NCI-H1436 treated with DMSO at 0.1 percent for 48 hours (cell line): ENCODE measurements around the gene FBXL19.

Experiments used
- DNase-seq: peaks from one replicate; lab custom pipeline; 2025; lab: John Stamatoyannopoulos, UW

The FBXL19 gene

GRCh38 chr16:30895627-30896260 lies 27.6 kb upstream of the FBXL19 start:
- no peak for DNase-seq

GRCh38 chr16:30896261-30896888 lies 27.0 kb upstream of the FBXL19 start, which contains the start of gene CTF1:
TSS of gene CTF1 (plus strand) at chr16:30896614. CDS start at chr16:30896644, 30 bp downstream.
- no peak for DNase-seq

GRCh38 chr16:30896889-30897733 lies 26.3 kb upstream of the FBXL19 start:
- DNase-seq, result peak; percentile 38

- DNase-seq, result no peak
These were observed 23.6 kb upstream of the FBXL19 start for GRCh38 chr16:30899794-30900193.

- no peak for DNase-seq
These were observed 22.8 kb upstream of the FBXL19 start for GRCh38 chr16:30900588-30900987.

- DNase-seq, result no peak
These were observed 22.0 kb upstream of the FBXL19 start for GRCh38 chr16:30901201-30902028.

- no peak for DNase-seq
These were observed 21.1 kb upstream of the FBXL19 start for GRCh38 chr16:30902029-30902972.

- no peak for DNase-seq
These were observed 20.4 kb upstream of the FBXL19 start for GRCh38 chr16:30903002-30903401.

GRCh38 chr16:30903596-30903995 lies 19.8 kb upstream of the FBXL19 start:
- DNase-seq, result no peak

GRCh38 chr16:30904114-30904780 lies 19.1 kb upstream of the FBXL19 start:
- DNase-seq, result no peak

GRCh38 chr16:30907064-30907463 lies 16.3 kb upstream of the FBXL19 start:
- no peak for DNase-seq

- no peak for DNase-seq
These were observed 12.8 kb upstream of the FBXL19 start for GRCh38 chr16:30910427-30911029.

GRCh38 chr16:30912794-30913412 lies 10.5 kb upstream of the FBXL19 start:
- no peak for DNase-seq

- DNase-seq, result no peak
These were observed 8.5 kb upstream of the FBXL19 start for GRCh38 chr16:30914830-30915229.

- no peak for DNase-seq
These were observed 4.8 kb upstream of the FBXL19 start for GRCh38 chr16:30918614-30919013.

GRCh38 chr16:30920891-30921290 lies 2.5 kb upstream of the FBXL19 start:
- no peak for DNase-seq

GRCh38 chr16:30921459-30921747 lies 2.0 kb upstream of the FBXL19 start:
- no peak for DNase-seq

GRCh38 chr16:30921748-30922419 lies 1.5 kb upstream of the FBXL19 start:
- DNase-seq, result peak; percentile 71

- peak; percentile 98 for DNase-seq
These were observed 882 bp upstream of the FBXL19 start for GRCh38 chr16:30922420-30922959.
